ENCODE results near the gene ZCCHC14.

The ZCCHC14 gene

DNA sequence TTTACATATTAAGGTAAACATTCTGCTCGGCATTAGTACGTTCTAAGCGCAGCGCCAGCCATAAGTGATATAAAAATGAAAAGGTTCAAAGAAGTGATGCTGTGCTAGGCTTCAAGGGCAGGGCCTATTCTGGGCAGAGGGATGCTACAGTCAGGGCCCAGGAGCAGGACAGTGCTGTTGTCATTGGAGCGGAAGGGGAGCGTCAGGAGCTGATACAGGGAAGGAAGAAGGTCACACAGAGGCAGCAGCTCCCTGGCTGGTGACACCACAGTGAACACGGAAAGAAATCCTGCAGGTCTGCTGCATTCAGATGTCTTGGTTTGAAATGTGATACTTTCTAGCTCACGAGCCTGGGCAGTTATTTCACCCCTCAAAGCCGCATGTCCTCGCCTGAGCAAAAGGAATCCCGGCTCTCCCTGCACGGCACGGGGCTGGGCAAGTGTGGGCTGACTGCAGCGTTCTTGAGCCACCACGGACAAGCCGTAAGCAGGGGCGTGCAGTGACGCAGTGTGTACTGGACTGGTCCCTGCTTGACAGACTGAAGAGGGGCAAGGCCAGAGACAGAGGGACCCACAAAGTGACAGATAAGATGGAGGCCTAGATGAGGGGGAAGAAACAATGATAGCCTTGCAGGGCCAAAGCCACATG lies 41.1 kb downstream of the ZCCHC14 start:
- DNase-seq, result no peak

DNA sequence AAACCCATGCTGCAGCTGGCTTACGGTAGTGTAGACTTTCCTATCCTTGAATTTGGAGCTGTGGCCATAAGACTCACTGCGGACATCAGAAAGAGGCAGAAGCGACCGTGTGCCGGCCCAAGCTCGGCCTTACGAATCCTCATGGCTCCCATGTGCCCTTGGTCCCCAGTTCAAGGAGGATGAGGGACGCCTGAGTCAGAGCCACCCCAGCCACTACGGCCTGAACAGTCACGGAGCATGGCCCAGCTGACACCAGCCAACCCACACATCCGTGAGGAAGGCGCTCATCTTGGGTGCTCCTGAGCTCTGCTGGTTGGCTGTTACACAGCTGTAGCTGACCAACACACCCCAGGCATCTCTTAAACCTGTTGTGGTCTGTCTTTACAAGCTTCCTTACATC lies 44.0 kb downstream of the ZCCHC14 start:
- no peak for DNase-seq

DNA sequence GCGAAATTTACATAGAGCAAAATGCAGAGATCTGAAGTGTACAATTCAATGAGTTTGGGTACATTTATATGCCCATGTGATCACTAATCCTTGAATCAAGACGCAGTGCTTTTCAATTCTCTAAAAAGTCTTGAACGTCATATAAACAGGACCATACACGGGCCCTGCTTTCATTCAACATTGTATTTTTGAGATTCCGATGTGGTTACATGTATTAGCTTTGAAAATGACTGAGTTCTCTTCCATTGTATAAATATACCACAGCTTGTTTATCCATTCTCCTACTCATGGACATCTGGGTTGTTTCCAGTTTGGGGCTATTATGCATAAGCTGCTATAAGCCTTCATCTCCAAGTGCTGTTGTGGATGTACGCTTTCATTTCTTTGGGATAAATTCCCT lies 45.5 kb downstream of the ZCCHC14 start:
- DNase-seq, result no peak

DNA sequence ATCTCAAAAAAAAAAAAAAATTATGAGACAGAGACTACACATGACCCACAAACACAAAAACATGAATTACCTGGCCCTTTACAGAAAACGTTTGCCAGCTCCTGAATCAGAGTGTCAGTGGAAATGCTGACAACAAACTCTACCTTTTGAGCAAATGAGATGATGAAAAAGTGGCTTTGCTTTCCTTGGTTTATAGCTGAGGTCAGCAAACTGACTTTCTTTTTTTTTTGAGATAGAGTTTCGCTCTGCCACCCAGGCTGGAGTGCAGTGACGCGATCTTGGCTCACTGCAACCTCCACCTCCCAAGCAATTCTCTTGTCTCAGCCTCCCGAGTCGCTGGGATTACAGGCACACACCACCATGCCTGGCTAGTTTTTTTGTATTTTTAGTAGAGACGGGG lies 46.3 kb downstream of the ZCCHC14 start:
- DNase-seq, result no peak

DNA sequence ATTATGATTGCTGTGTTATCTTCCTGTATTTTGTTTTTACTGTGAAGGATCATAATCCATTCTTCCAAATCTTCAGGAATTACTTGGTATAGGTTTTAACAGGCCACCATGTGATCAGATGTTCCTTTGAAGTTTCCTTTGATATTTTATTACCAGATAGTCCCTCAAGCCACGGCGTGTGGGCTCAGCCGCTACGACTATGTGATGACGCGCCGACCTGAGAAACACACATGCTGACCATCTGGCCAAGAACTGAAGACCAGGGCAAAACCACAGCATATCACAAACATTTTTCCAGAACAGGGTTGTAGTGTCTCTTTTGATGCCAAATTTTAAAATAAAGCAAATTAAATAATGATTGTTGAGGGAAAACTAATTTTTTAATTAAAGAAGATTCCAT lies 47.3 kb downstream of the ZCCHC14 start:
- DNase-seq, result no peak

DNA sequence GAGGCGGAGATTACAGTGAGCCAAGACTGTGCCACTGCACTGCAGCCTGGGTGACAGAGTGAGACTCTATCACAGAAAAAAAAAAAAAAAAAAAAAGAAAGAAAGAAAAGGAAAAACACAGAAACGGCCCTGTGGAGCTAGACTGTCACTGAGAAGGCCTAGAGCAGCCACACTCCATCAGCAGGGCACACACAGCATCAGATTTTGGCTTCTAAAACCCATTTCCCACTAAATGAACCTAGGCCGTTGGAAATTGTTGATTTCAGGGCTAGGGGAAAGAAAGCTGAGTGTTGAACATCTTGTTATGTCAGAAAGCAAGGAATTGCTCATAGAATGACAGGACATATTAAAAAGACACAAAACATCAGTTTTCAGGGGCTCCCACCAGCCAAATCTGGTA lies 48.9 kb downstream of the ZCCHC14 start:
- no peak for DNase-seq

DNA sequence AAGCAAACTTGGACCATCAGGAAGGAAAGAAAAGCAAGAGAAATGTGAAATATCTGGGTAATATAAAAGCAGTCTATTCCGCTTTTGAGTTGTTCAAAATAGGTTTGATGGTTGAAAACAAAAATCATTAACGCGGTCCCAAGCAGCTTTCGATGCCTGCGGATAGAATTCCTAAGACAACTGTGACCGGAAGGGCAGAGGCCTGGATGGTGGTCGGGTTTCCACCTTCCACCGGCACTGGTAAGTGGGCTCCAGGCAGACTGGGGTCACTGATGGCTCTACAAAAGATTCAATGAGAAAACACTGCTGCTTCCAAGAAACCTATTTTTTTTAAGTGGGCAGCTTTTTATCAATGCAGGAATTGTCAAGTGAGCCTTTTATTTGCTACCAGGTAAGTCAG lies 49.8 kb downstream of the ZCCHC14 start:
- no peak for DNase-seq

DNA sequence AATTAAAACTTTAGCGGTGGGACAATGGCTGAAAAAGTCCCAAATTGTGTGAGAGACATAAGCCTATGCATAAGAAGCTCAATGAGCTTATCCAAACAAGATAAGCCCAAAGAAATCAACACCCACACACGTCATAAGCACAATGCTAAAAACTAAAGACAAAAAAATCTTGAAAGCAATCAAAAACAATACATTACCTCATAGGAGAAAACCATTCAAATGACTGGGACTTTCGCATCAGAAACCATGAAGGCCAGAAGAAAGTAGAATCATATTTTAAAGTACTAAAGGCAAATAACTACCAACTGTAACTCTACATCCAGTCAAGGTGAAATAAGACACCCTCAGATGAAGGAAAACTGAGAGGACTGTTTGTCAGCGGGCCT lies 50.2 kb downstream of the ZCCHC14 start:
- DNase-seq, result no peak

DNA sequence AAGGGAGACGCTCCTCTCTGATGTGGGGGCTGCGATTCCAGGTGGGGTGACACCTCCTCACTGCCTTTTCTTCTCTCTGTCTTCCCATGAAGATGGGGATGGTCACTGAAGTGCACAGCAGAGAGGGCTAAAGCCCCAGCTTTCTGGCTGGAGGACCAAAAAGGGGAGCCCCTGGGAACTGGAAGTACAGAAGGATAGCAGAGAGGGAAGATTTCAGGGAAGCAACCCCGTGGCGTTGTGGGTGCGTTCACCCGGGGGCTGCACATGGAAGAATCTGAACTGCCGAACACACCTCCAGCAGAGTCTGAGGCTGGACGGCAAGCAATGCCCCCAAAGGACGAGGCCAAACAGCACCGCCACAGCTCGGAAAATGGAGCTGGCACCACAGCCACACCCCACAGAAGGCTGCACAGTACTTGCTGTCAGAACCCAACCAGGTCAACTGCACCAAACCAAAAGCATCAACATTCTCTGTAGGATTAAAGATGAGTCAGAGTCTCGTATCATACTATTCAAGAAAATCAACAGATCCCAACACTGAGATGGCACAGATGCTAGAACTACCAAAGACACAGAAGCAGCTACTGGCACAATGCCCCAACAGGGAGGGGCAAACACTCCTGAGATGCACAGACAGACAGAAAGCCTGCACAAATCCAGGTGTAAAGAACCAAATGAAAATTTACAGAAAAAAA lies 50.8 kb downstream of the ZCCHC14 start:
- DNase-seq, result no peak

DNA sequence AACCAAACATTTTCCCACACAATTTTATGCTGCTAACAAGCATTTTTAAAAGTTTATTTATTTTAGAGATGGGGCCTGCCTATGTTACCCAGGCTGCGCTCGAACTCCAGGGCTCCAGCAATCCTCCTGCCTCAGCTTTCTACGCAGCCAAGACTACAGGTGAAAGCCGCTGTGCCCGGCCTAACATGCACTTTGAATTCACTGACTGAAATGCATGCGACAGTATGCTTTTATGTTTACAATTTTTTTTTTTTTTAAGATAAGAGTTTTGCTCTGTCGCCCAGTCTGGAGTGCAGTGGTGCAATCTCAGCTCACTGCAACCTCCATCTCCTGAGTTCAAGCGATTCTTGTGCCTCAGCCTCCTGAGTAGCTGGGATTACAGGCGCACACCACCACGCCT lies 52.9 kb downstream of the ZCCHC14 start:
- no peak for DNase-seq

DNA sequence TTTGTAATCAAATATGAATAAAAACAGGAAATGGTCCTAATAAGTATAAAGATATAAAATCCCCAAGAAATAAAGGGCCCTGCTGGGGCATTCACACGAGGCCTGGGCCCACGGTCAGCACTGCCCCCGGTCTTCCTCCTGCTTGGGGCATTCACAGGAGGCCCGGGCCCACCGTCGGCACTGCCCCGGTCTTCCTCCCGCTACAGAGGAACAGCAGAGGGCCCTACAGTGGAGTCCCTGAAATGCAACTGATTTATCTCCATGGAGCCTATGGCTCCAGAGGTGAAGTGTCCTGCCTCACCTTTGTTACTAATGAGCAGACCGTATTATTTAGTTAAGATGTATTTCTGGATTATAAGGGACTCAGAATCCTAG lies 54.2 kb downstream of the ZCCHC14 start:
- DNase-seq, result no peak

DNA sequence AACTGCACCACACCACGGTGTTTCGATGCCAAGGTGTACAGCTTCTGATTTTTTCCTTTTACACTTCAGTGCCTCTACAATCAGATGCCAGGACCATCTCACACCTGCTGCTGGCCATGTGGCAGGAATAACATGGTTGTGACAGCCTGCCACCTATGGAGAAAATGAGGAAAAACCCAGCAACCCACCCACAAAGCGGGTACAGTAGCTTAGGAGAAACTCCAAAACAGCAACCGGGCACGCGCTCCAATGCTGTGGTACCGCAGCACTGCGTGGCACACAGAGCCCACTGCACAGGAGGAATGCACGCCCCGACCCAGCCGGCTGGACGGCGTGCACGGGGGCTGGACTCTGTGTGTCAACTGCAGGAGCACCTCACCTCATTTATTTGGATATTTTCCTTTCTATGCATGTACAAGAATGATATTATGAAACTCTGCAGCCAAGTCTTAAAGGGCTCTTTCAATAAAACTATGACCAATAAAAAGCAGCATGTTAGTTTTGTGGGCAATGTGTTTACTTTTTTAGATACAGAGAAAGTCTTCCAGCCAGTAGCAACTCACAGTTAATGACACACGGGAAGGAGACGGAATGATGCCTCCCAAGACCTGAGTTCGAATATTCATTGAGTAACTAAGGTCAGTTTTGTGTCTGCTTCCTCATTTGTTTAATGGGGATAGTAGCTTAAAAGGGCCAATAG lies 54.8 kb downstream of the ZCCHC14 start:
- no peak for DNase-seq

DNA sequence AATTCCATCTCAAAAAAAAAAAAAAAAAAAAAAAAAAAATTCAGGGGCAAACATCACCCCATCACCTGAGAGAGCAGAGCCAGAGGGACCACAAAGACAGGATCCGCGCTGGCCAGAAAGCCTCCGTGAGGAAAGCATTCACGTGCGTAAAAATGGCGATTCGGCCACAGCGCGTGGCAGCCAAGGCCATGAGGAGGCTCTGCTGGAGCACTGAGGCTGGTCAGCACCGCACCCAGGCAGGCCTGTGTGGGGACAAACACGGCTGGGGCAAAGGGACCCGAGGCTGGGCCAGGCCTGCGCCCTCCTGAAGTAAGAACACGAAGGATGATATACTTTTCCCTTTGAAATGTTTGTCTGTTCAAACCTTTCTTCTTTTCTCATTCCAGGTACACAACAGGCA lies 55.5 kb downstream of the ZCCHC14 start:
- no peak for DNase-seq

DNA sequence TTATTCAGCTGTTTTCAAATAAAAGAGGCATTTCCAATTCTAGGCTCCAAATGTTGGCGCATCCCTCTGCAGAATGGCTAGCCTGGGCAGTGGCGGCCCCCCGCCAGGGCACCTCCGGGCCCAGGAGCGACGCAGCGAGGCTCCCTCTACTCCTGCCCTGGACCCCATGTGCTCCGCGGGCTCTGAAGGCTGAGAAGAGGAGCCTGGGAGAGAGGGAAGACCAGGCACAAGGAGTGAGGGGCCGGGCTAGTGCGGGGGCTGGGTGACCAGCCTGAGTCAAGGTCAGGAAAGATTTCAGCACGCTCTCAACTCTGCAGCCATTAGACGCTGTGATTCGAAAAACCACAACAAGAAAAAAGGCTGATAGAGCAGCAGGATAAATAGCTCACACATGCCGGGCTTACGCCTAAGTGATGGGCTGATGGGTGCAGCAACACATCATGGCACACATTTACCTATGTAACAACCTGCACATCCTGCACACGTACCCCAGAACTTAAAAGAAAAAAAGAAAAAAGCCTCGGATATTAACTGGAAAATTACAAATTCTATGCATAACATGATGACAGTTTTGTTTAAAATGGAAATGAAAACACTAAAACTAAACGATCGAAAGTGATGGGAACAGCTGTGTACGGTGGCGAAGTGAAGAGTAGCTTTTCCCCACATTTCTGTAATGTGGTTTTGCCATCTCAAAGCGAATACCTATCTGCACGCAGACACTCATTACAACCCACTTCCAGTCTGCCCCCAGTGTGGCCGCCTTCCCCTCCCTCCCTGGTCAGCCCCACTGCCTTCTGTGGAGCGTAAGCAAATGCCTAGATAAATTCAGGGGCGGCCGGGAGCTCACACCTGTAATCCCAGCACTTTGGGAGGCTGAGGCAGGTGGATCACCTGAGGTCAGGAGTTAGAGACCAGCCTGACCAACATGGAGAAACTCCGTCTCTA lies 56.3 kb downstream of the ZCCHC14 start:
- DNase-seq, result peak; percentile 20

DNA sequence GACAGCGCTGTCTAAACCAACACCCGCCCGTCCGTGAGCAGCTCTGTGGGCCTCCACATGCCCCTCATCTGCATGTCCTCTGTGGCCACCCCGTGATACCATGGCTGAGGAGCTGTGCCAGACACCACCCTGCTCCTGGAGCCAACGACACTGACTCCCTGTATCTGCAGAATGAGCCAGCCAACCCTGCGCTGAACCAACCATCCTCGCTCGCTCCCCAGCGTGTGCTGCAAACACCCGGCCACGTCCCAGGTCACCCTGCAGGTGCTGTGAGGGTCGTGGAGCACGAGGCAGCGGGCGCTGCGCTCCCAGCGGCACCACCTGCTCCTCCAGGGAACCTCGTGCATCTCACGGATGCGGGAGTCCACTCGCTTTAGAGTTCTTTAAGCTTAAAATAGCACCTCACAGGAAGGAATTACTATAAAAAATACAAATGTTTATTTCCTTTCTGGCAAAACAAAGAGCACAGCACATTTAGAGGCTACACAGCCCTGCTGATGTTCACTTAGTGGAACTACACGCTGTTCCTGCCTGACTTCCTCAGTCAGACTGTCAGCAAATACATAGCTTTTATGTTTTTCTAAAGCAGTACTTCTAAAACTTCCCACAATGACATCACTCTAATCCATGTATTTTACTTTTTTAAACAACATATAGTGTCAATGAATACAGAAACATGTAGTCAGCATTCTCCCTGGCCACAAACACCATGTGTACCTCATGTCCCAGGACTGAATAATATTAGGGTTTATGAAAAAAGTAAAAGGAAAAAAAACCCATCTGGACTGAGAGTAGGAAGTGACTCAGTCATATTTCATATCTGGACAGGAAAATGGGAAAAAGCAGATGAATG lies 57.2 kb downstream of the ZCCHC14 start:
- DNase-seq, result no peak

DNA sequence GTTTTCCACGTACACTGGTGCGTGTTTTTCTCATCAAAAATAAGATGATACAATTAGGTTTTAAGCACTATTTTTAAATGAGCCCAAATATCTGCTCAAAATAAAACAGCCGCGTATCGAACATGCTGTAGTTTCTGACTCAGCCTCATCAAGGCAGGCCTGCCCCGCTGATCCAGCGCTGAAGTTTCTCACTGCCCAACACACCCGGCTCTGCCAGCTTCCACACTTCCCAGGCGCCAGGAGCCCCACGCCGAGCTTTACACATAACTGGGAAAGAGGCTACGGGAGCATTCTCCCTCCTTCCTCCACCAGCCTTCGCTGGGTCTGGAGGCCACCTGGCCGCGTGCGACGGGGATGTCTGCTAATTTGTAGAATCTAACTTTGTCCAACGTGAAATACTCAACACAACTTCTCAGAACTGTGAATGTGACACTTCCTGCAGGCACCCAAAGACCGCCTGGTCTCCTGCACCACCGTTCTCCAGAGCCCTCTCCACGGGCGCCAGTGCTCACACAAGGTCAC lies 58.6 kb downstream of the ZCCHC14 start:
- DNase-seq, result no peak

DNA sequence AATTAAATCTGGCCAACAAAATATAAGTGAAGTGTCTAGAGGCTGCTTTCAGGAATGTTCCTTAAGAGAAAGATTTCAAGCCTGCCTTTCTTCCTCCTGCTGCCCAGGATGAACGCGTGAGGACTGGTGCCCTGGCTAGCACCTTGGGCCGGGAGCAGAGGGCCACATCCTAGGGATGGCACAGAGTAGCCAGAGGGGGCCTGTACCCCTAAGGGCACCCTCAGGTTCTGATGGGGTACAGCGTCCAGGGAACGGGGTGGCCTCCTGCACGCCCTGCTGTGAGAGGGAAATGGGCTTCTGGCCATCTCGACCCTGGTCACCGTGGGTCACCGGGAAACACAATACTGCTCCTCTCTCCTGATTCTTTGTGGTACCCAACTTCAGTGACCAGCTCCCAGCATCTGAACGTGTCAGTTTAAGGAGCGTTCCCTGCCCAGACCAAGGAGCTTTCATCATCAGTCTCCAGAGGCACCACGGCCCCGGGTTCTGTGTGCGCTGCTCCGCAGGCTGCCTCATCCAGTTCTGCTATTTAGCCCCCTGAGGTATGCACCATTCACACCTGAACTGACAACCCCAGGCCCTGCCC lies 60.4 kb downstream of the ZCCHC14 start:
- no peak for DNase-seq

DNA sequence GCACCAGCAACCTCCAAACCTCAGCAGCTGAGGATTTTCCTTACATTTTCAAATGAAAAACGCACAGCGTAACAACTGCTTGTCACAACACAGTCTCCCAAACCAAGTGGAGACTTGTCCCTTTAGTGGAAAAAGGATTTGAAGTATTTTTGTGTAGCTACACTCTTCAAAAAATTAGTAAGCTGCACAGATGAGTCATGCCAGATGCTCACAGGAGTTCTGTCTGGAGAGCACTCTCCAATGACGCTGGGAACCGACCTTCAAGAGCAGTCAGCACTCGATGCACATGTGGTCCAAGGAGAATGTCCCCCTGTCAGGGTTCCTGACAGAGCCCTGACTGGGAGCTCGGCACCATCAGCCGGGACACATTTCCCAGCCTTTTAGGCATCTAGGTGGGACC lies 60.9 kb downstream of the ZCCHC14 start:
- DNase-seq, result no peak

DNA sequence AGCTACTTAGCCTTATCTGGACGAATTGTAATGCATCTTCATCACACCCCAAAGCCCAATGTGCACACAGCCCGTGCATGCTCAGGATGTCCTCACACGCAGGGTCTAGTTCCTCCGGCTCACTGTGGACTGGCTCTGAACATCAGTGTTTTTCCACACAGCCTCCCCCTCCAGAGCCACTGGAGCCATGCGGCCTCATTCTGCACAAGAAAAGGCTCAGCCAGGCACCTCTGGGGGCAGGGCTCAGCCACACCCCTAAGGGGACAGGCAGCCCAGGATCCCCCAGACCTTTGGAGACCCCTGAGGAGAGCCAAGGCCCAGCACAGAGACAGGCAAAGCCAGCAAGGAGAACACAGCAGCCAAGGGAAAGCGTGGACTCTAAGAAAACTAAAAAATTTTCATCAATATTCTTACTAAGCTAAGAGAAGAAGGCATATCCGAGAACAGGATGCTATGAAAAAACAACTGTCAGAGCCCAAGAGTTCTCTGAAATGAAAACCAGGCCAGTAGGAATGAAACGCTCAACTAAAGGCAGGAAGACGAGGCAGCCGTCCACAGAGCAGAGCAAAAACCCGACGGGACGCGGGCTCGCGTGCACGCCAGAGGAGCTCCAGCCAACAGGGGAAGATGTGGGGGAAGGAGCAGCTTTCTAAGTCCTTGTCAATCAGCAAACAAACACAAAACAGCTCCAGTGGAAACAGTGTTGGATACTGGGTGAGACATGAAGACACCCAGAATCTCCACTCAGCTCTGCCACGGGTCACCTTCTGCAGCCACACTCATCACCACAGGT lies 66.2 kb downstream of the ZCCHC14 start:
- no peak for DNase-seq

DNA sequence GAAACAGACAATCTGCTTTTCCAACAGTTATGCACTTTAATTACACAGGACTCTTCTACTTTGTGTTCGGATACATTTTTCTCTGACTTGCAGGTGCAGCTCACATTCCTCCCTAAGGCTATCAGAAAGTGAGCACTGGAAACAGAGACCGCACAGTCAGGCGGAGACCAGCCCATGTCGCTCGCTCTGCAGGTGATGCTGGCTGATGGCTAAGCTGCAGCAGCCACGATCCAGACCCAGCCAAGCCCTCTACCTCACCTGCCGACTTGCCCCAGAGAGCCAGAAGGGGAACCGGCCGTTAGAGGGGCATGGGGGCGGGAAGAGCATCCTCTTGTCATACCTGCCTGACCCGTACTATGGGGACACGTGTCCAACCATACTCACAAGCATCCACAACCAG lies 66.9 kb downstream of the ZCCHC14 start:
- DNase-seq, result no peak

DNA sequence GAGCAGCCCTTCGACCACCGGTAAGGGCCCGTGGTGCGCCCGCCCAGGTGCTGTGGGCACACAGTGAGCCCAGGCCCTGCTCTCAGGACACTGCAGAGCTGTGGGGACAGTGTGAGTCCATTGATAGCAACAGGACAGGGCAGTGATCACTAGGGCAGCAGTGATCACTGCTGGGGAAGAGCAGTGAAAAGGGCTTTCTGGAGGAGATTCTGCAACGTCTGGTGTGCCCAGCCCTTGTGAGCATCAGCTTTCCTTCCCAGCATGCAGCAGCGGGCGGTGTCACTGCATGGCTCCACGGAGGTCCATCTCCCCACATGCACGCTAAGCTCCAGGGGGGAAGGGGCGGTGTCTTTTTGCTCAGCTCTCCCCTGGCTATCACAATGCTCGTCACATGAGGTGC lies 68.6 kb downstream of the ZCCHC14 start:
- no peak for DNase-seq
